Hematopoietic multipotent progenitor cell treated with erythropoietin and hydrocortisone succinate and interleukin-3 and kit ligand, for 6 days (in vitro differentiated cells): Measurements from ENCODE around the gene CAP2.
A peak's percentile ranks its signal among the peaks of the same experiment; 100 is the strongest.

Experiments used
- DNase-seq: peaks from one replicate; pipeline ENCODE4 v3.0.0-alpha.2; 2015

Gene CAP2

GRCh38 chr6:17477356-17477755 lies 84.0 kb downstream of the CAP2 start:
- no peak for DNase-seq

- DNase-seq, result no peak
Measured at GRCh38 chr6:17478223-17478907, 85.0 kb downstream of the CAP2 start.

- no peak for DNase-seq
Measured at GRCh38 chr6:17478946-17479345, 85.6 kb downstream of the CAP2 start.

- no peak for DNase-seq
Measured at GRCh38 chr6:17480476-17480875, 87.1 kb downstream of the CAP2 start.

- no peak for DNase-seq
Measured at GRCh38 chr6:17482711-17483110, 89.3 kb downstream of the CAP2 start.

GRCh38 chr6:17483391-17484016 lies 90.1 kb downstream of the CAP2 start:
- no peak for DNase-seq

GRCh38 chr6:17484201-17484849 lies 90.9 kb downstream of the CAP2 start:
- no peak for DNase-seq

- no peak for DNase-seq
Measured at GRCh38 chr6:17485181-17485580, 91.8 kb downstream of the CAP2 start.

- no peak for DNase-seq
Measured at GRCh38 chr6:17485946-17486345, 92.6 kb downstream of the CAP2 start.

- no peak for DNase-seq
Measured at GRCh38 chr6:17486680-17487079, 93.3 kb downstream of the CAP2 start.

GRCh38 chr6:17490724-17491123 lies 97.3 kb downstream of the CAP2 start:
- DNase-seq, result no peak

GRCh38 chr6:17491416-17492142 lies 98.2 kb downstream of the CAP2 start:
- DNase-seq, result no peak

GRCh38 chr6:17492350-17492749 lies 99.0 kb downstream of the CAP2 start:
- DNase-seq, result no peak

- peak; percentile 40 for DNase-seq
Measured at GRCh38 chr6:17493286-17493685, 99.9 kb downstream of the CAP2 start.

GRCh38 chr6:17494177-17494576 lies 100.8 kb downstream of the CAP2 start:
- no peak for DNase-seq

- DNase-seq, result no peak
Measured at GRCh38 chr6:17494919-17495318, 101.5 kb downstream of the CAP2 start.

GRCh38 chr6:17497535-17498095 lies 104.2 kb downstream of the CAP2 start:
- DNase-seq, result no peak

- no peak for DNase-seq
Measured at GRCh38 chr6:17501442-17501841, 108.0 kb downstream of the CAP2 start.

- DNase-seq, result no peak
Measured at GRCh38 chr6:17501982-17502704, 108.7 kb downstream of the CAP2 start.

- DNase-seq, result no peak
Measured at GRCh38 chr6:17503051-17503450, 109.7 kb downstream of the CAP2 start.

- DNase-seq, result no peak
Measured at GRCh38 chr6:17504005-17504404, 110.6 kb downstream of the CAP2 start.

GRCh38 chr6:17505062-17505476 lies 111.7 kb downstream of the CAP2 start:
- peak; percentile 34 for DNase-seq
